SIG-M5 (cell line): Measurements from ENCODE around the gene SVOPL.
"Not testable (repeated sequence)": the region's sequence is repeated elsewhere in the genome, so short reads cannot be mapped to it uniquely, and the experiment has no call there.

Experiments
- DNase-seq: peaks from one replicate; lab custom pipeline; 2025; lab: John Stamatoyannopoulos, UW

The SVOPL gene, protein sequence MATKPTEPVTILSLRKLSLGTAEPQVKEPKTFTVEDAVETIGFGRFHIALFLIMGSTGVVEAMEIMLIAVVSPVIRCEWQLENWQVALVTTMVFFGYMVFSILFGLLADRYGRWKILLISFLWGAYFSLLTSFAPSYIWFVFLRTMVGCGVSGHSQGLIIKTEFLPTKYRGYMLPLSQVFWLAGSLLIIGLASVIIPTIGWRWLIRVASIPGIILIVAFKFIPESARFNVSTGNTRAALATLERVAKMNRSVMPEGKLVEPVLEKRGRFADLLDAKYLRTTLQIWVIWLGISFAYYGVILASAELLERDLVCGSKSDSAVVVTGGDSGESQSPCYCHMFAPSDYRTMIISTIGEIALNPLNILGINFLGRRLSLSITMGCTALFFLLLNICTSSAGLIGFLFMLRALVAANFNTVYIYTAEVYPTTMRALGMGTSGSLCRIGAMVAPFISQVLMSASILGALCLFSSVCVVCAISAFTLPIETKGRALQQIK

DNA sequence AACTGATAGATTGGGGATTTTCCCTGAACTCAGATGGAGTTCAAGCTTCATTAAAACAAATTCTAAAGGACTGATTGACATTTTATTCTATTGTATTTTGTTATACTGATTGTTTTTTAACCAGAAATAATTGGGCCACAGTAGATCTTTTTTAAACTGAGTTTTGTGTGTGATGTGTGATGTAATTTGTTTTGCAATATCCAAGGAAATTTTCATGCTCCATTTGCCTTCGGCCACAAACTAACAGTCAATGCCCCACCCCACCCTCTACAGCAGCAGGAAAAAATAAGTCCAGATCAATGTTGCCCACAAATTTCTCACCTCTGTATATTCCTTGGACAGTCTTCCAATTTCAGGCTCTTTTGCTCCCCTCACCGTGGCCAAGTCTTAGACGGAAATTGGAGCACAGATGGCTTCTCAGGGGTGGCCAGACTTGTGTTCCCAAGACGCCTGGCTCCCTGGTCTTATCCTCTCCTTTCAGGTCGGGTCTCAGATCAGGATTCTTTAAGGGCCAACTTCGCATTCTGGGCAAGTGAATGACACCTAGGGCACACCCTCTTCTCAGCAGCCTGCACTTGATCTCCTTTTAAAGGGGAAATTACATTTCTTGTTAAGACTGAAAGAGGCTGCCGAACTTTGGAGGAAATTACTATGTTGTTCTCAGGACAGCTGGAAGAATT is at the start of gene SVOPL:
Gene SVOPL (minus strand): TSS at position 506 of the 680 bp plus-strand sequence. CDS start 22,317 bp downstream, outside the sequence.
- no peak for DNase-seq

DNA sequence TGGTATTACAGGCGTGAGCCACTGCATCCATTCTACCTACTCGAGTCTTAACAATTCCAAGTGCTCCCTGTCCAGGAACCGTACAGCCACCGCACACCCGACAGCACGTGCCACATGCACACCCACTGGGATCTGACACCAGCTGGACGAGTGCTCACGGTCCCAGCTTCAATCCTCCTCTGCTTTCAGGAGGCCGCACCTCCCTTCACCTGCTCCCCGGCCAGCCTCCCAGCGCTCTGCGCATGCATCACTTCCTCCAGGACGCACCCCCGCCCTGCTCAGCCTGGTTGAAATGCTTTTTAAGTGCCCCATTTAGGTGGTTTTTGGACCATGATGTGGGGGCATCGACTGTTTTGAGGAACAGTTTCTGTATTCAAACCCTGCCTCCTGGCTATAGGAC is 49.3 kb upstream of the SVOPL start:
- DNase-seq = no peak

DNA sequence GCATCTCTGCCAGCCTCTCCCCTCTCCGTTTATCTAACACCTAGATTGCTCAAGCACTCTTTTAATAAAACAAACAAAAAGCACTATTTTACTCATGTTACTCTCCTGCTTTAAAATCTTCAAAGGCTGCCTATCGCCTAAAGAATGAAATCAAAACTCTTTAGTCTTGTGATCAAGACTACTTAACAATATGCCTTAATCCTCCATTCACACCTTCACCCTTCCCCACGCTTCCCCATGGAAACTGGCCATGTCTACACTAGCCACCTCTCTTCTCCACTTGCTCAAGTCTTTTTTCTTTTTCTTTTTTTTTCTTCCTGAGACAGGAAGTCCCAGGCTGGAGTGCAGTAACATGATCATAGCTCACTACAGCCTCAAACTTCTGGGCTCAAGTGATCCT is 48.8 kb upstream of the SVOPL start:
- DNase-seq = no peak

DNA sequence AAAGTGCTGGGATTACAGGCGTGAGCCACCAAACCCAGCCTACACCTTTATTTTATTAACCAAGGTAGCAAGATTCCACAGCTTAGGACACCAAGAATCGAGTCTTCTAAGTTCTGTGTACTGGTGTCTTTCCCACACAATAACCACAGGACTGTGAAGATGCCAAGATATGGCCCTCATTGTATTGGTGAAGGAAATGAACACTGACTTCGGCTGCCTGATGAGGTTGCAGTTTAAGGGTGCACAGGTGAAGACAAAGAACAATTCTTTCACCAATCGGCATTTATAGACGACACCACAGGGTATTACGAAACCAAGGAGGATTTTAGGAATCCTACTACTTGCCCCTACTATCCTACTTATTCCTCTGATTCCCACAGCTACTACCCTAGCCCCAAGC is 47.5 kb upstream of the SVOPL start:
- no peak for DNase-seq

DNA sequence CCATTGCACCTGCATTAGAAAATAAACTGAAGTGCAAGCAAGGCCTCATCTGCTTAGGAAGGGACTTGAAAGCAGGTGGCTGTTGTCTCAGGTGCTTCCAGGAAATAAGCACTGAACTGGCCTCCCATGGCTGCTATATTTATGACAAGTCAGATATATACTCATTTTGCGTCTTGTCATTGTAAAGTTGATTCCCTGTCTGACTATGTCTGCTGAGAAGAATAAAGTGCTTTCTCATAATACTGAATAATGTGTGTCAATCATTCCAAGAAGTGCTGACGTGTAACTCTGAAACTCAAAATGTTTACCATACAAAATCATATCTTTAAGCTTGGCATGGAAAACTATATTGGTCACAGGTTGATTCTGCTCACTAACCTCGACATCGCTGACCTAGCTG is 44.9 kb upstream of the SVOPL start:
- DNase-seq = no peak

DNA sequence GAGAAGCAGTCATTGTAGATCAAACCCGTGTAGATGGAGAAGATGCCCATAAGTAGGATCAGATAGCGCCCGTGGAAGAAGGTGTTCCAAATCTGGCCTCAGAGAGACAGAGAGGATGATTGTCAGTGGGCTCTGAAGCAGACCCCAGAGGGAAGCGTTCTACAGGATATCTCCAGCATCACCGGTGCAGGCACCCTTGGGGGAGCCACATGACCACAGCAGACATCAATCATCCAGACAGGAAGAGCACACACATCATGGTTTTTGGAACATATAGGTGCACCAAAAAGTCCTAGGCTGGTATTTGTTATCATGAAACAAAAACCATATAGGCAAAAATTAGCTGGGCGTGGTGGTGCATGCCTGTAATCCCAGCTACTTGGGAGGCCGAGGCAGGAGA is 44.0 kb upstream of the SVOPL start:
- no peak for DNase-seq

DNA sequence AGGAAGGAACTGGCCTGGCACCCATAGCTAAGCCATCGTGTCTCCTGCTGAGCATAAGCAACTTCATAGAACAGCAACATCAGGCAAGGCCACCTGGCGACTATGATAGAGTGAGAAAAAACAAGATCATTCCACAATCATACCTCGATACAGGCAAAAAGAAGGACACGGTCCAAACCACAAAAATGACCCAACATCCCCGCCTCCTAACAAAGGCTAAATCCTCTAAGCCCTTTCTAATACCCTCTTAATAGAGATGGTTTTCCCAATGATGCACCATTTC is 40.2 kb upstream of the SVOPL start:
- no peak for DNase-seq

DNA sequence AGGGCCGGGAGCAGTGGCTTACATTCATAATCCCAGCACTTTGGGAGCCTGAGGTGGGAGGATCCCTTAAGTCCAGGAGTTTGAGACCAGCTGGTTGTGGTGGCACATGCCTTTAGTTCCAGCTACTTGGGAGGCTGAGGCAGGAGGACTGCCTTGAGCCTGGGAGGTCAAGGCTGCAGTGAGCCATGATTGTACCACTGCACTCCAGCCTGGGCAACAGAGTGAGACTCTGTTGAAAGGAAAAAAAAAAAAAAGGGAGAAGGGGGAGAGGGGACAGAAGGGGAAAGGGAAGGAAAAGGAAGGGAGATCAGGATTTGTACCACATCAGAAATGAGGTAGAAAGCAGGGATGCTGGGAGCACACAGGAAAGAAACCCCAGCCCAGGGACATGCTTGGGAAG is 38.7 kb upstream of the SVOPL start:
- DNase-seq = no peak

DNA sequence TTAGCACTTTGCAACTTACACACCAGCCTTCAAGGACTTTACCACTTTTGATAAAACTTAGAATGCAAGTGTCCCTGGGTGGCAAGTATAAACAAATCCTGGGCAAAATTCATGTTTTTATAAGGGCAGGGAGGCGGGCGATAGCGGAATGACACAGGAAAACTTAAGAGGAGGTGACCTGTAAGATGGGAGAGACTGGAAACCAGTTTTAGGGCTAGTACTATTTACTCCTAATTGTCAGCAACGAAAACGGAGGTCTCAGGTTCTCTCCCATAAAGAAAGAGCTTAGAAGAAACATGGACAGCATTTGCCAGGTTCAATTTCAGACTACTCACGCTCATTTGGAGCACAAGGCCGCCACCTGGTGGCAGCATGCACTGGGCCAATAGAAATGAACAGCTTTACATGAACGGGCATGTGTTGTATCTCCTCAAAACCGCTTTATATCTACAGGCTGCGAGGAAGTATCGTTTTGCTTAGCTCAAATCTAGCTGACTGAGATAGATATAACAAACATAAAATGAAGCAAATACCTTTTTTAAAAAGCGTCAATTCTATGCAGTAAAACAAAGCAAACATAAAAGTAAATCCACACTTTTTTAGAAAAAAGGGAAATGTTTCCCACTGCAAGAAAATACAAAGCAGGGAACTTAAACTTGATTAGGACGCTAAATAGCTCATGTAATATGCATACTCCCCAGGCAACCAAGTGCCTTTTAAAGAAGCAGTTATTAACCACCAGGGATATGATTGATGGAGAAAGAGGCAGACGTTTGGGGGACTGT is 37.6 kb upstream of the SVOPL start:
- DNase-seq = no peak

DNA sequence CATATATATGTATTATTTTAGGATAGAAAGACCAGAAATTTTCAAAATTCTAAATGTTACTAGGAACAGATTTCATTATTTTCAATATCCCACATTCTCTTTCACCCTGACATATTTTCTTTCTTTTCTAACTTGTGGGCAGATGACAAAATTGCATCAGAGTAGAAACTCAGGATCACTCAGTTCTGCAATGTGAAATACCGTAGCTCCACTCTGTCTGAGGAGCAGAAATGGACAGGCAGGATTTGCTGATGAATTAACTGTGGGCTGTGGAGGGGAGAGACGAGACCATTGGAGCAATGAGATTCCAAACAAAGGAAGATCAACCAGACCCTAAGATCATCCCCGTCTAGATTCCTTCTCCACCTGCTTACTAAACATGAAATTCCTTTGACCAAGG is 37.0 kb upstream of the SVOPL start:
- no peak for DNase-seq

DNA sequence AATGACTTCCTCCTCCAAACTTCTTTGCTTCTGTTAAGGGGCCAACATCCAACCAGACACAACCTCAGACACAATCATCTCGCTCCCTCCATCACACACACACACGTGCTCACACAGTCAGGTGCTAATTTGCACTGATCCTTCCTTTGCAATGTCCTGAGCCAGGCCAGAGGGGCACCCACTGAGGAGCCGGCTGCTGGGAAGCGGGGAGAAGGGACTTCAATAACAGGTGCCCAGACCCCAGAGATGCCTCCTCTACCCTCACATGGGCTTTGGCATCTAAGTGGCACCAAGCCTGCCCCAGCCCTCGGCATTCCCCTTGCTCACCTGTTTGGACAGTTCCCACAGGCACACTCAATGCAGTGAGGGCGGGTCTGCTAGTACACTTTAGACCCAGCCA is 34.2 kb upstream of the SVOPL start:
- DNase-seq = no peak

DNA sequence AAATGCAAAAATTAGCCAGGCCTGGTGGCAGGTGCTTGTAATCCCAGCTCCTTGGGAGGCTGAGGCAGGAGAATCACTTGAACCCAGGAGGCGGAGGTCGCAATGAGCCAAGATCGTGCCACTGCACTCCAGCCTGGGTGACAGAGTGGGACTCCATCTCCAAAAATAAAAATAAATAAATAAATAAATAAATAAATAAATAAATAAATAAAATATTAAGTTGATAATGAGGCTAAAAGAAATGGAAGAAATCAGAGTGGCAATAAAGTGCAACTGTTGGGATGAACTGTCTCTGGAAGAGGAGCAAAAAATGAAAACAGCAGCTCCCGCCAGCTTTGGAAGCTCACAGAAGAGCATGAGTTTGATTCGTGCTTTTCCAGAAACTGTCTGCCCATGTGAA is 30.6 kb upstream of the SVOPL start:
- DNase-seq = not testable (repeated sequence)

DNA sequence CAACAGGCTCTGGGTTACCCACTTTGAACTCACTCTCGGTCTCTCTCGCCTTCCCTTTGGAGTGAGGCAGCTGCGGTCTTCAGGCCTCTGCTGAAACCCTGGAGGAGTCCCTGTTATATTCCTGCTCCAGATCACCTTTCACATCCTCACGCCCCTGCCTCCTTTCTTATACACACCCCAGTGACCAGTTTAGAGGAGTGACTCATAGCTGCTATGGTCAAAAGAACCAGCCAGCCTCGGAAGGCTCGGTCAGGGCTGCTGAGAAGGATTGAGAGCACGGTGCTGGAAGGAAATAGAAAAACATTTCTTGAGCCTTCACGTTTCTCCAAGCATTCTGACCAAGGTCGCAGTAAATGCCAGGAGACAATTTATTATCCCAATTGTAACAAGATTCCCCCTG is 28.3 kb upstream of the SVOPL start:
- DNase-seq = no peak

DNA sequence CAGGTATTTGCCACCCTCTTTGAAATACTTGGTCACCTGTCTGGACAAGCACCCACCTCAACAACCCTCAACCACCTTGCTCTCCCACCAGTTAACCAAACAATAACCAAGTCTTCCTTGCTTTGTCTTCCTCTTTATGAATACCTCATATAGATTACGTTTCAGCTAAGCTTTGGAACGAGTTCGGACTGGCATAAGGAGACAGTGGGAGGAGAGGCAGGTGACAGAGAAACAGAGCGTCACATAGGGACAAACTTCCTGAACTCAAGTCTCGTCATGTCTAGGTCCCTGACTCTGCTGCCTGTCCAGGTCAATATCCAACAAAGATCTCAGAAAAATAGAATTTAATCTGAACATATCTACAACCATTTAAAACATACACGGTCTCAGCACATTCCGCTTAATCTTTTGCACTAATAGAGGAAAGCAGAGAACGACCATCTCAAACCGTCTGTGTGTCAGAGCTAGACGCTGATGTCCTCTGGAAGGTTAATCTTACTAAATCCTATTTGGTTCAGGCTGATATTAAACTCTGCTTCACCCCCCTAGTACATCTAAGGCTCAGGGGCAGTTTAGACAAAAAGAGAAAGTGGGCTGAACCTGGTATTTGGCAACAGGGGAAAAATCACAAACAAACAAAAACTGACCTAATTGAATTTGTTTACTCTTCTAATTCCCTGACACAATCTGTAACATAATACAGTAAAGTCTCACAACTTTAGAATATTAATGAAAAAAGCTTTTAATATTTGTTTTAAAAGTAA is 26.4 kb upstream of the SVOPL start:
- DNase-seq = no peak

DNA sequence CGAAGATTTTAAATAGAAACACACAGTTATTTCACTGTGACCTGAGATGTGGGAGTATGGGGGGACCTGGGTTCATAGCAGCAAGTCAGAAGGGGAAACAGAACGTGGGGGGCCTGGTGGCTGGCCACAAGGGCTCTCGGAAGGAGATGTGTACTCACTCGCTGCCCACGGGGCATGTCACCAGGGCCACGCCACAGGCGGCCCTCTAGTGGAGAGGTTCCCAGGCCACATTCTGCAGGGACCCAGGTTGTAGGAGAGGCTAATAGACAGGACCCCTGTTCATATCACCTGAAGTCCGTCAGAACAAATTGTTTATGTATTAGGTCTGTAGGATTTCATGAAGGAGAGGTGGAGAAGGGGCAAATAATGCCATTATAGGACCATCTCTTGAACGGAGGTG is 25.1 kb upstream of the SVOPL start:
- no peak for DNase-seq

DNA sequence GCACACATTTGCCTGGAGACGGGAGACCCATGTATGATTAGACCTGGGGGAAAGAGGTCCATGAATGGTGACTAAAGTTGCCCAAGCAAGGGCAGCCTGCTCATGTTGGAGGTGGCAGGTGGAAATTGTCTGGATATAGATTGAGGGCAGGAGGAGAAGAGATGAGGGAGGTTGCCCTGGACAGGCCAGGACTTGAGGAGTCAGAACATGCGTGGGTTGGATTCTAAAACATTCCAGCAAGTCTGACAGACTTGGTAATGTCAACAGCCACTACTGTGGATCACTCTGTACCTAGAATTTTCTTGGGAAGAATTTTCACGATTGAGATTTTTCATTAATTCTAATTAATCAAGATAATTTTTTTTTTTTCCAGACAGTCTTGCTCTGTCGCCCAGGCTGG is 19.1 kb upstream of the SVOPL start:
- DNase-seq = no peak

DNA sequence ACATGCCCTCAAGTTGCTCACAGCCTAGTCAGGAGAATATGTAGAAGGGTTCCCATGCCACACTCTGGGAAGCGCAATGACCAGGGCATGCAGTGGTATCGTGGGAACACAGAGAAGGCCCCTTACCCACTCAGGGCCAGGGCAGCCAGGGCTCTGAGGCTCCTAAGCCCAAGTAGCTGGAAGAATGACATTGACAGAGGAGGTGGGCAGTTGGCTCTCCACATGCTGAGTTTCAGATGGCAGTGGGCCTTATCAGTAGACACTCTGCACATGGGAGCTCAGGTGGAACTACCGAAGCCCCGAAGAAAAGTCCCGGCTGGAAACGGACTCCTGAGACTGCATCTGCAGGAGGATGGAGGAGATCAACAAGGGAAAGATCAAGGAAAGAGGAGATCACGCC is 15.7 kb upstream of the SVOPL start:
- DNase-seq = no peak

DNA sequence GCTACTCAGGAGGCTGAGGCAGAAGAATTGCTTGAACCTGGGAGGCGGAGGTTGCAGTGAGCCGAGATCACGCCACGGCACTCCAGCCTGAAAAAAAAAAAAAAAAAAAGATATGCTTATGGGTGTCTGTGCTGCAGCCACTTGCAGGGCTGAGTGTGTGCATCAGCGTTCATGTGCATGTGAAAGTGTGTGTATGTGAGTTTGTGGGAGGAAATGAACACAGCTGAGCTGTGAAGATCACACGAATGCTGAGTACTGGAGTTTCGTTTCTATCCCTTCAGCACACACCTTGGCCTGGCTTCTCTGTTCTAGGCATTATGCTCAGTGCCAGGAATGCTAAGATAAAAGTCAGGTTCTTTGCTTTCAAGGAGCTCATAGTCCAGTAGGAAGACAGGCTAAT is 12.0 kb upstream of the SVOPL start:
- DNase-seq = no peak

DNA sequence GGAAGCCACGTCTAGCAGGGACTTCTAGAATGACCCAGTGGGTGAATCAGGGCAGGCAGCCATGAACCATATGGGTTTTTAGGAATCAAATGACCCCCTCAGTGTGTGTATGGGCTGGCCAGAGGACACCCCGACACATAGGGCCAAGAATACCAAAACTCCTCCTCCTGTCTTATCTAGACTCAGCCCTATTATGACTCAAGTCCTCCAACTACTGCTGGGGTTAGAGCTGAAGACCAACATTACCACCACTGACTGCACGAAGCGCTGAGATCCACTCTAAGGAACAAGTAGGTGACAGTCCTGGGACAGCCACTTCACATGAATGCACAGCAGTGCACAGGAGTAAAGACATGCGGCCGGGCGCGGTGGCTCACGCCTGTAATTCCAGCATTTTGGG is 11.5 kb upstream of the SVOPL start:
- no peak for DNase-seq

DNA sequence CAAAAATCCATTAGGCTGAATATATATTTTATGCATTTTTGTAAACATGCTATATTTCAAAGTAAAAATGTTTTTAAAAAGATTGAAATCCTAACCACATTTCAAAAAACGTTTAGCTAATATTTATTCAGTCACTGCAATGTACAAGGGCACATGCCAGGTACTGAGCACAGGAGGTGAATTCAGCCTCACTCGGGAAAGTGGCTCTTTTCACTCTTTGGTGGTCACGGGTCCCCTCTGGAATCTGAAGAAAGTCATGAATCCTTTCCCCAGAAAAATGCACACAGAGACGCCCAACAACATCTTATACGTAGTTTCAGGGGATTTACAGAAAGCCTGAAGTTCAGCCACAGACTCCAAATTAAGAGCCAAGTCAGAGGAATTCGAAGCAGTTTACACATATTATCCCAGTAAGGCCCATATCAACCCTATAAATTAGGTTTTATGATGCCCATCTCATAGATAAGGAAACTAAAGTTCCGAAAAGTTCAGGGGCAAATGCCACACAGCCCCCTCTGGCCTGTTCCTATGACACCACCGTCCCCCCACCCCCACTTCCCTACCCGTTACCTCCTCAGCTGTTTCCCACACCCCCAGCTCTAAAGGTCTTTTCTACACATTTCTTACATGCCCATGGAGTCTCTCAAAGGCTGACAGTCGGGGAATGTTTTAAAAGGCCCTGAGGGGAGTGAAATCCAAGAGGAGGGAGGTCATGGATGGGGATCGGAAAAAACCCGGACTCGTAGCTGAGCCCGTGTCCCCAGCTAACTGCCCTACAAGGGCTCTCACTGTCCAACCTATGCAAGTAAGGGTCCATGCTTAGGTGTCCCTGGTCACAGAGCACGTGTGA is 9.6 kb upstream of the SVOPL start:
- DNase-seq = no peak

DNA sequence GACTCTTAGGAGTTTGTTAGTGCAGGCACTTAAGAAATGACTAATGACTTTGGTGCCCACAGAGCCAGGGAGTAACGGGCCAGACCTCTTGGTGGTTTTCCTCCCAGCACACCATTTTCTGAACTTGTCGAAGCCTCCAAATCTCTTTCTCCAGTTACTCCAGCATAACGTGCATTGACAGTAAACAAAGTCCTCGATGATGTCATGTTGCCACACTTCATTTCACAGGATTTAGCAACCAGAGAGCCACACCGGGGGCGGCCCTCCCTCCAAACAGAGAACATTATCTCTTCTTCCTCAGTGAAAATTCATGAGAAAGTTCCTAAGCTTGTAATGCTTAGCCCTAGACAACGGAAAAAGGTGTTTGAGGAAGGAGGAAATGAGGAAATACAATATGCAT is 4.0 kb upstream of the SVOPL start:
- DNase-seq = no peak
